ENCODE results near the gene MYCBPAP.
A peak's percentile ranks its signal among the peaks of the same experiment; 100 is the strongest.

The MYCBPAP gene

DNA sequence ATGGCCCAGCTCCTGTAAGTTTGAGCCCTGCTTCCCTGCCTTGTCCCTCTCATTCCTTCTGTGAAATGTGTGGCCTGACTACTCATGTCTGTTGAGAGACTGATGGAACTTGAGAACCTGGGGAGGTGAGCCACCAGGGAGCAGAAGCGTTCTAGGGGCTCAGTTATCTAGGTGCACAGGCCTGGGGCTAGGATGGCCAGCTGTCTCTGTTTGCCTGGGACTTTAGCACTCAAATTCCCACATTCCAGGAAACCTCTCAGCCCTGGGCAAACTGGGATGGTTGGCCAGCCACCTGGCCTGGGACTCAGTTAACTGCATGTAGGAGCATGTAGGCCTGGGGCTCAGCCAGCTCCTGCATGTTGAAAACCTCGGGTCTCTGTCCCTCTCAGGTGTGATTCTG is 15.0 kb downstream of the MYCBPAP start:
- Mint-ChIP-seq H3K27me3 (ENCODE audit: low read depth, poor library complexity) (peaks cover 2% of the 10 kb centered on the region), H3K36me3 (ENCODE audit: low read depth) (no peaks in the 10 kb centered on the region), H3K4me1 (peaks cover 52% of the 10 kb centered on the region), H3K4me3 (no peak overlapping the region), H3K9me3 (no peaks in the 10 kb centered on the region), H3K27ac (peak overlapping the region; percentile 92)
- TF ChIP-seq, protein P1, sequence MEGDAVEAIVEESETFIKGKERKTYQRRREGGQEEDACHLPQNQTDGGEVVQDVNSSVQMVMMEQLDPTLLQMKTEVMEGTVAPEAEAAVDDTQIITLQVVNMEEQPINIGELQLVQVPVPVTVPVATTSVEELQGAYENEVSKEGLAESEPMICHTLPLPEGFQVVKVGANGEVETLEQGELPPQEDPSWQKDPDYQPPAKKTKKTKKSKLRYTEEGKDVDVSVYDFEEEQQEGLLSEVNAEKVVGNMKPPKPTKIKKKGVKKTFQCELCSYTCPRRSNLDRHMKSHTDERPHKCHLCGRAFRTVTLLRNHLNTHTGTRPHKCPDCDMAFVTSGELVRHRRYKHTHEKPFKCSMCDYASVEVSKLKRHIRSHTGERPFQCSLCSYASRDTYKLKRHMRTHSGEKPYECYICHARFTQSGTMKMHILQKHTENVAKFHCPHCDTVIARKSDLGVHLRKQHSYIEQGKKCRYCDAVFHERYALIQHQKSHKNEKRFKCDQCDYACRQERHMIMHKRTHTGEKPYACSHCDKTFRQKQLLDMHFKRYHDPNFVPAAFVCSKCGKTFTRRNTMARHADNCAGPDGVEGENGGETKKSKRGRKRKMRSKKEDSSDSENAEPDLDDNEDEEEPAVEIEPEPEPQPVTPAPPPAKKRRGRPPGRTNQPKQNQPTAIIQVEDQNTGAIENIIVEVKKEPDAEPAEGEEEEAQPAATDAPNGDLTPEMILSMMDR (IDR thresholded peaks at IDR 0.05) = no peak
- DNase-seq = no peak

DNA sequence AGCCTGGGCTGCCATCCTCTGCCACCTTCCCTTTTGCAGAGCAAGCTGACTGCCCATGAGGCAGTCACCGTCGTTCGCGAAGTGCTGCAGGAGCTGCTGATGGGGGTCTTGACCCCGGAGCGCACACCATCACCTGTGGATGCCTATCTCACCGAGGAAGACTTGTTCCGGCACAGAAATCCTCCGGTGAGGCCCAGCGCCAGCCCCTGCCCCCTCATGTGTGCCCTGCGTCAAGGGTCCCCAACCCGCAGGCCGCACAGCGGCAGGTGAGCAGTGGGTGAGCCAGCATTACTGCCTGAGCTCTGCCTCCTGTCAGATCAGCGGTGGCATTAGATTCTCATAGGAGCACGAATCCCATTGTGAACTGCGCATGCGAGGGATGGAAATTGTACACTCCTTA is 16.6 kb downstream of the MYCBPAP start:
- TF ChIP-seq, protein P1 (IDR thresholded peaks at IDR 0.05) = no peak
- Mint-ChIP-seq H3K4me3 (no peak overlapping the region), H3K36me3 (ENCODE audit: low read depth) (no peaks in the 10 kb centered on the region), H3K9me3 (no peaks in the 10 kb centered on the region), H3K4me1 (peaks cover 43% of the 10 kb centered on the region), H3K27ac (no peak overlapping the region), H3K27me3 (ENCODE audit: low read depth, poor library complexity) (peaks cover 11% of the 10 kb centered on the region)
- DNase-seq = no peak

- TF ChIP-seq, protein P1 (IDR thresholded peaks at IDR 0.05) = no peak
- H3K4me3 Mint-ChIP-seq = no peak overlapping the region
- peaks cover 40% of the 10 kb centered on the region for H3K4me1 Mint-ChIP-seq
- peaks cover 30% of the 10 kb centered on the region for H3K27me3 Mint-ChIP-seq (ENCODE audit: low read depth, poor library complexity)
- no peak for DNase-seq
- H3K27ac Mint-ChIP-seq = no peak overlapping the region
- H3K36me3 Mint-ChIP-seq (ENCODE audit: low read depth) = no peaks in the 10 kb centered on the region
- H3K9me3 Mint-ChIP-seq = no peaks in the 10 kb centered on the region
Observed at GRCh38 chr17:50527155-50527762, 19.0 kb downstream of the MYCBPAP start.

DNA sequence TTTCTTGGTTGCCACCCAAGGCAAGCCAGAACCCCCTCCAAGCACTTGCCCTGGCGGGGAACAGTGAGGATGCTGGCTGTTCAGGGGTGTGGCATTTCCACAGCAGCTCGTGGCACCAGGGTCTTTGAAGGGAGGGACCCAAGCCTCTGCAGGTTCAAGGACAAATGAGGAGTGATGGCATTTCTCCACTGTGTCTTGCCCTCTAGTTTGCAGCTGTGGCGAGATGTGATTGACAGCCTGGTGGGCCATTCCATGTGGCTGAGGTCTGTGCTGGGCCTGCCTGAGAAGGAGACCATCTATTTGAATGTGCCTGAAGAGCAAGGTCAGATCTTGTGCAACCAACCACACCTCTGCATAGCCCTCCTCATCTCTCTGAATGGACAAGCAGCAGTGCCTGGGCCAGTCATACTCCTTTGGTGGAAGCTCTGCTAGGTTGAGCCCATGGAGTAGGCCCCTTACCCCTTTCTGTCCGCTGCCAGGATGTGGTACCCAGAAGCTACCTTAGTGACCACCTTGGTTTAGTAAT is 19.8 kb downstream of the MYCBPAP start:
- DNase-seq = no peak
- H3K4me3 Mint-ChIP-seq = no peak overlapping the region
- no peak overlapping the region for H3K27ac Mint-ChIP-seq
- peaks cover 42% of the 10 kb centered on the region for H3K4me1 Mint-ChIP-seq
- TF ChIP-seq, protein P1 (IDR thresholded peaks at IDR 0.05) = no peak
- no peaks in the 10 kb centered on the region for H3K36me3 Mint-ChIP-seq (ENCODE audit: low read depth)
- no peaks in the 10 kb centered on the region for H3K9me3 Mint-ChIP-seq
- H3K27me3 Mint-ChIP-seq (ENCODE audit: low read depth, poor library complexity) = peaks cover 38% of the 10 kb centered on the region

DNA sequence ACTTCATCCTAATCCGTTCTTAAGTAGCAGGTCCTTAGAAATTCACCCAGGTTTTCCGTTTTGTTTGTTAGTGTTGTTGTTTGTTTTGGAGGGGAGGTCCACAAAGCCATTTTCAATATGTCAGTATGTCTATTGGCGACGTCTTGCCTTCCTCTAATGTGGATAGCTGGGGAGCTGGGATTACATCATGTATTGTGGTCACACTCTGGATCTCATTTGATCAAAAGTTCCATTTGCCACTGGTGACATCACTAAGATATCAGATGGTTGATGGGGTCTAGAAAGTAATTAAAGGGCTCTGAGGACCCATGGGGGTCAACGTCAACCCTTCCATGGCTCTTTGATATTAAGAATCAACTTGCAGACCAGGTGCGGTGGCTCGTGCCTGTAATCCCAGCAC is 21.6 kb downstream of the MYCBPAP start:
- H3K9me3 Mint-ChIP-seq = no peaks in the 10 kb centered on the region
- H3K27ac Mint-ChIP-seq = no peak overlapping the region
- H3K27me3 Mint-ChIP-seq (ENCODE audit: low read depth, poor library complexity) = peaks cover 56% of the 10 kb centered on the region
- TF ChIP-seq, protein P1 (IDR thresholded peaks at IDR 0.05) = no peak
- no peak overlapping the region for H3K4me3 Mint-ChIP-seq
- H3K4me1 Mint-ChIP-seq = peaks cover 43% of the 10 kb centered on the region
- no peaks in the 10 kb centered on the region for H3K36me3 Mint-ChIP-seq (ENCODE audit: low read depth)
- DNase-seq = no peak

- no peaks in the 10 kb centered on the region for H3K9me3 Mint-ChIP-seq
- peaks cover 54% of the 10 kb centered on the region for H3K4me1 Mint-ChIP-seq
- no peaks in the 10 kb centered on the region for H3K36me3 Mint-ChIP-seq (ENCODE audit: low read depth)
- TF ChIP-seq, protein P1 (IDR thresholded peaks at IDR 0.05) = no peak
- no peak for DNase-seq
- H3K27me3 Mint-ChIP-seq (ENCODE audit: low read depth, poor library complexity) = peaks cover 70% of the 10 kb centered on the region
- peak overlapping the region; percentile 74 for H3K4me3 Mint-ChIP-seq
- no peak overlapping the region for H3K27ac Mint-ChIP-seq
Observed at GRCh38 chr17:50531428-50532025, 23.3 kb downstream of the MYCBPAP start.
